GM18909 (cell line): Measurements from ENCODE around the gene SCN10A.

Experiments used
- ATAC-seq: cut with Tn5 transposase; IDR thresholded peaks from one replicate; pipeline ENCODE4 v1.9.1; 2021; ENCODE audit warnings: mild to moderate bottlenecking; ENCODE audit not compliant: unreplicated experiment, poor library complexity

The SCN10A gene

GRCh38 chr3:38722781-38723568 is 93.0 kb downstream of the SCN10A start:
- no peak for ATAC-seq

- no peak for ATAC-seq
These were observed 94.7 kb downstream of the SCN10A start for GRCh38 chr3:38721207-38721772.

GRCh38 chr3:38720465-38720864 is 95.6 kb downstream of the SCN10A start:
- ATAC-seq: no peak

- ATAC-seq: no peak
These were observed 98.4 kb downstream of the SCN10A start for GRCh38 chr3:38717355-38718240.

GRCh38 chr3:38713121-38713520 is 102.9 kb downstream of the SCN10A start:
- no peak for ATAC-seq

- ATAC-seq: no peak
These were observed 104.7 kb downstream of the SCN10A start for GRCh38 chr3:38711321-38711720.

- ATAC-seq: no peak
These were observed 108.3 kb downstream of the SCN10A start for GRCh38 chr3:38707730-38708129.

GRCh38 chr3:38706961-38707360 is 109.1 kb downstream of the SCN10A start:
- ATAC-seq: no peak

- ATAC-seq: no peak
These were observed 113.8 kb downstream of the SCN10A start for GRCh38 chr3:38702231-38702630.

- no peak for ATAC-seq
These were observed 117.3 kb downstream of the SCN10A start for GRCh38 chr3:38698760-38699159.

GRCh38 chr3:38698061-38698460 is 118.0 kb downstream of the SCN10A start:
- no peak for ATAC-seq

- ATAC-seq: no peak
These were observed 120.0 kb downstream of the SCN10A start for GRCh38 chr3:38696034-38696433.

GRCh38 chr3:38690185-38690584 is 125.8 kb downstream of the SCN10A start:
- no peak for ATAC-seq

- no peak for ATAC-seq
These were observed 126.2 kb downstream of the SCN10A start for GRCh38 chr3:38689774-38690173.

- ATAC-seq: no peak
These were observed 126.7 kb downstream of the SCN10A start for GRCh38 chr3:38689346-38689745.

GRCh38 chr3:38687321-38687720 is 128.7 kb downstream of the SCN10A start:
- ATAC-seq: no peak

GRCh38 chr3:38684546-38684945 is 131.5 kb downstream of the SCN10A start:
- no peak for ATAC-seq

- ATAC-seq: no peak
These were observed 146.3 kb downstream of the SCN10A start for GRCh38 chr3:38669668-38670067.

GRCh38 chr3:38662544-38662943 is 153.5 kb downstream of the SCN10A start:
- ATAC-seq: no peak

- ATAC-seq: no peak
These were observed 157.2 kb downstream of the SCN10A start for GRCh38 chr3:38658841-38659240.

- no peak for ATAC-seq
These were observed 158.6 kb downstream of the SCN10A start for GRCh38 chr3:38657369-38657768.
